Right lobe of liver (tissue), 6 donors: Measurements from ENCODE around the gene CEP63. TPM values are rescaled to one million over a fixed set of nuclear protein-coding genes. Genes with fewer than 3 reads are reported as not detected.
A peak's percentile ranks its signal among the peaks of the same experiment; 100 is the strongest.

Source experiments
- ATAC-seq, 4 donors: fragments of 200-7000 bp; cut with Tn5 transposase; one replicate each; pipeline ENCODE4 v1.9.1; 2020; ENCODE audit warnings: mild to moderate bottlenecking in 4 of 4, moderate library complexity in 4 of 4
- DNase-seq, 3 donors: peaks; one replicate each; pipeline ENCODE4 v3.0.0-alpha.2; 2020
- H3K27ac ChIP-seq, 3 donors: fragments of 200-600 bp; one replicate each; pipeline ENCODE4 v1.8.0; 2022
- H3K27me3 ChIP-seq, 2 donors: fragments of 200-600 bp; one replicate each; pipeline ENCODE4 v1.8.0; 2022
- H3K36me3 ChIP-seq, 4 donors: fragments of 200-600 bp; sonication (generic) in 1 of 4; one replicate each; pipeline versions ENCODE4 v1.5.1 to v1.8.0; 2017 to 2022; ENCODE audit warnings: control low read depth in 1 of 4
- H3K4me1 ChIP-seq, 4 donors: fragments of 200-600 bp; sonication (generic) in 1 of 4; one replicate each; pipeline versions ENCODE4 v1.5.1 to v1.8.0; 2017 to 2022; ENCODE audit warnings: control low read depth in 1 of 4
- H3K4me3 ChIP-seq, 3 donors: fragments of 200-600 bp; one replicate each; pipeline ENCODE4 v1.8.0; 2022
- H3K9me3 ChIP-seq, 4 donors: fragments of 200-600 bp; sonication (generic) in 1 of 4; one replicate each; pipeline versions ENCODE4 v1.5.1 to v1.8.0; 2017 to 2022; ENCODE audit warnings: control low read depth in 1 of 4
- POLR2A ChIP-seq: fragments of 450-650 bp; IDR thresholded peaks from one replicate; pipeline ENCODE4 v1.6.1; 2017; ENCODE audit warnings: antibody characterized with exemption, mild to moderate bottlenecking
- WGBS: methylation state at CpG from one replicate; pipeline ENCODE4 v1.1.6; 2018; ENCODE audit warnings: low coverage, low lambda C conversion rate; ENCODE audit not compliant: insufficient coverage; ENCODE audit errors: missing lambda C conversion rate; 5-methylcytosine and 5-hydroxymethylcytosine counted together
- intact Hi-C, 2 donors: fragments of 100-400 bp; cut with DNase I; formaldehyde crosslinking; loops; one replicate each; pipeline versions ENCODE4 v1.11.2 to v1.14.1; 2022
- total RNA-seq, 6 experiments: library from RNA; depleted of rRNA in 2 of 6; stranded (reverse); fragments of >200 nt in 2 of 6; fragmentation: NEBNext Ultra II Directional in 3 of 6; extraction: Animal tissue kit (Norgen Biotek cat#: 25700) in 3 of 6; gene quantifications; one replicate each; pipeline versions ENCODE4 v1.1.0 to v1.2.4, GENCODE V29; 2016 to 2023
- TF ChIP-seq, protein P1 (sequence below), 4 donors: fragments of 200-600 bp in 3 of 4; fragments of 450-650 bp in 1 of 4; IDR thresholded peaks; one replicate each; pipeline versions ENCODE4 v1.5.1 to v1.8.0; 2016 to 2022; ENCODE audit warnings: antibody characterized with exemption in 4 of 4, mild to moderate bottlenecking in 2 of 4
- donor health status: DM: no; HTN: yes; CAD: no.
- donor health status: DM: no; HTN: no; CAD: no.
- donor health status: DM: no; HTN: no; CAD: no.
- donor health status: DM: no; HTN: yes; CAD: no.
- donor health status: DM: no; HTN: yes; CAD: no.

Gene CEP63
- total RNA-seq, 6 experiments from 2014 or later: 8.7 to 14.4 (median 9.1) TPM

DNA sequence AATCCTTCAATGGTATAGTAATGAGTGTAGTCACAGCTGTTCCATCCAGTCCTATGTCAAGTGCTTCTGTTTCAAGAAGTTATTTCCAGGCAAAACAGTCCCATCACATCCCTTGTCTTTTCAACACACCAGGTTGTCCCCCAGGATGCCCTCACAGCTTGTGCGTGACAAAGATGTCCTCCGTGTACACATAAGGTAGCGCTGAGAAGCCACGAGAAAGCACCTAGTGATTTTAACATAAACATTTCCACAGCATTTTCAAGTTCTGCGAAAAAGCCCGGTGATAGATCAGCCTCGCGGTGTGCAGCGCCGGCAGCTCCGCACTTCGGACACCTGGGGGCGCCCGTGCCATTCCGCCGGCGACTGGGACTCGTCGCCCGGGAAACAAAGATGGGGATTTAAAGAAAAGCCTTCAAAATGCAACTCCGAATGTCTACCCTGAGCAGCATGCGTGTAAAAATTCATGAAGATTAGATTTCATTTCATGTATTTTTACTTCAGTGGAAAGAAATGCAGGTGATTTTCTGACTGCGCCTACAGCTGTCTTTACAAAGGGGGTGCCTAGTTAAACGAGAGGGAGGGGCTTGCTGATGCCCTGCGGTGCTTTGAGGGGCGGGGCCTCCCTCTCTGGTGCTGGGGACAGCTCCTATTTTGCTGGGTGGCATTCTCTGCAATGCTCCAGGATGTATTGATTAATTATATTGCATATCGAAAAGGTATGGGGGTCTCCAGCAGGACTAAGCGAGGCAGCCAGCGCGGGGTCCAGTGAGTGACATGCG, 115.0 kb downstream of the CEP63 start:
- ATAC-seq: peak; percentile 69 to 86 (median 82)

DNA sequence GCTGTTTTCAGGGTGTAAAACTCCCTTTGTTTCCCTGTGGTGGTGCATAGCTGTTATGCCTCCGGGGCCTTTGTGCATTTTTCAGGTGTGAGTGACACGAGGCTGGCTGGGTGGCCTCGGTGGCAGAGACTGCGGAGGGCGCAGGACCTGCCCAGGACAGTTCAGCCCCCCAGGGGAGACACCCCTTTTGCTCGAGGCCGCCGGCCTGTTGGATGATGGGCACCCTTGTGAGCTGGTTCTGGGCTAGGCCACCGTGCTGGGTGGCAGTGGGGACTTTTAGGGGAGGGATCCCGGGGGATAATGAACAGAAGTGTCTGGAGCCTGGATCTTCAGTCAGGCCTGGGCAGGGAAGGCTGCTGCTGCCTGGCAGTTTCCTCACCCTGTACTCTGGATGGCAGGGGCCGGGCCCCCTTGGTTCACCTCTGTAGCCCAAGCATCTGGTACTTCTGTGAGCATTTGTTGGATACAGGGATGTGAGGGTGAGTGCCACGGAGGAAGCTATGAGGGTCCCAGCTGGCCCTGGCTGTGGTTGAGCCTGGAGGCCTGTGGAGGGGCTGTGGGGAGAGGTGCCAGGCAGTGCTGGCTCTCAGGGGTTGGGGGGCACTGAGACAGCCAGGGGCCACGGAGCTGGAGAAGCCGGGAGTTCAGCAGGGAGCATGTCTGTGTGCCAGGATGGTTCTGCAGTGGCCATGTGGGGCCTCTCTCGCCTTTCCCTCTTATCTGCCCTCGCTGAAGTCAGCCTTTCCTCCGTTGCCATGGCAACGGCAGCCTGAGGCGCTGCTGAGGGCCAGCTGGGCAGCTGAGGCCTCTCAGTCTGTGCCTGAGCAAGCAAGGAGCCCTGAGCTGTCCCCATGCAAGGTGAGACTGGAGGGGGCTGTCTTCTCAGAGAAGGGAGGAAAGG, 115.9 kb downstream of the CEP63 start:
- TF ChIP-seq, protein P1, sequence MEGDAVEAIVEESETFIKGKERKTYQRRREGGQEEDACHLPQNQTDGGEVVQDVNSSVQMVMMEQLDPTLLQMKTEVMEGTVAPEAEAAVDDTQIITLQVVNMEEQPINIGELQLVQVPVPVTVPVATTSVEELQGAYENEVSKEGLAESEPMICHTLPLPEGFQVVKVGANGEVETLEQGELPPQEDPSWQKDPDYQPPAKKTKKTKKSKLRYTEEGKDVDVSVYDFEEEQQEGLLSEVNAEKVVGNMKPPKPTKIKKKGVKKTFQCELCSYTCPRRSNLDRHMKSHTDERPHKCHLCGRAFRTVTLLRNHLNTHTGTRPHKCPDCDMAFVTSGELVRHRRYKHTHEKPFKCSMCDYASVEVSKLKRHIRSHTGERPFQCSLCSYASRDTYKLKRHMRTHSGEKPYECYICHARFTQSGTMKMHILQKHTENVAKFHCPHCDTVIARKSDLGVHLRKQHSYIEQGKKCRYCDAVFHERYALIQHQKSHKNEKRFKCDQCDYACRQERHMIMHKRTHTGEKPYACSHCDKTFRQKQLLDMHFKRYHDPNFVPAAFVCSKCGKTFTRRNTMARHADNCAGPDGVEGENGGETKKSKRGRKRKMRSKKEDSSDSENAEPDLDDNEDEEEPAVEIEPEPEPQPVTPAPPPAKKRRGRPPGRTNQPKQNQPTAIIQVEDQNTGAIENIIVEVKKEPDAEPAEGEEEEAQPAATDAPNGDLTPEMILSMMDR (IDR thresholded peaks at IDR 0.05): no peak
- no peak for TF ChIP-seq POLR2A
- Histone ChIP-seq H3K9me3 (no peaks in the 10 kb centered on the region), H3K27me3 (no peaks in the 10 kb centered on the region), H3K4me1 (no peaks in the 10 kb centered on the region), H3K36me3 (no peaks in the 10 kb centered on the region), H3K4me3 (no peak overlapping the region), H3K27ac (no peak overlapping the region)
- ATAC-seq (no peak), DNase-seq (peak in 1 of 3 donors; percentile 39)
- no CpG with 5 or more reads among the region's 19 CpGs for WGBS
- intact Hi-C loops: loop anchor here (5.0 to 10.0 kb wide), 2 partner anchors 153 to 1296 kb away; no protein-coding TSS in a partner anchor

More for the DNA sequence above, 115.0 kb downstream of the CEP63 start:
- intact Hi-C loops: loop anchor here (5.0 to 10.0 kb wide), 2 partner anchors 154 to 1296 kb away; no protein-coding TSS in a partner anchor
- Histone ChIP-seq H3K4me1 (no peaks in the 10 kb centered on the region), H3K9me3 (no peaks in the 10 kb centered on the region), H3K36me3 (no peaks in the 10 kb centered on the region), H3K4me3 (no peak overlapping the region), H3K27ac (no peak overlapping the region), H3K27me3 (no peaks in the 10 kb centered on the region)
- DNase-seq: peak; percentile 67 to 78 (median 75)
- TF ChIP-seq, protein P1 (IDR thresholded peaks at IDR 0.05): peak; percentile 80 to 97 (median 96)
- no peak for TF ChIP-seq POLR2A
- WGBS: 4% methylated on average over 28 of the region's 31 CpGs

DNA sequence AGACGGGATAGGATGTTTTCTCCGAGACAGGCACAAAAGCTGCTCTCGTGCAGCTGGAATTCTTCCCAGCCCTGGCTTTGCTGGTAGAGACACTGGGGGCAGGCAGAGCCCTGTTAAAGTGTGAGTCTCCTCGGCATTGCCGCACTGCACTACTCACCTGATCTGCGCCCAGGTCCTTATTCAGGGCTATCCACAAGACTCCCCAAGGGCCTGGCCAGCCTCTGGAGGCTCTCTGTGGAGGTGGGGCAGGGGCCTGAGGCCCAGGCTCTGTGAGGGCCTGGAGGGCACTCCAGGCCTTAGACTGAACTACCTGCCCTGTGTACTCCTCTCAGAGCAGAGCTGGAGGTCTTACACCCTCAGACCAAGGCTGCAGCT, 116.6 kb downstream of the CEP63 start:
- H3K4me1 ChIP-seq: no peaks in the 10 kb centered on the region
- DNase-seq (no peak), ATAC-seq (no peak)
- H3K27me3 ChIP-seq: no peaks in the 10 kb centered on the region
- TF ChIP-seq, protein P1 (IDR thresholded peaks at IDR 0.05): no peak
- no peak for TF ChIP-seq POLR2A
- no peaks in the 10 kb centered on the region for H3K36me3 ChIP-seq
- no CpG with 5 or more reads among the region's 6 CpGs for WGBS
- intact Hi-C loops: loop anchor here (5.0 to 10.0 kb wide), 2 partner anchors 152 to 1295 kb away; no protein-coding TSS in a partner anchor
- H3K9me3 ChIP-seq: no peaks in the 10 kb centered on the region
- H3K4me3 ChIP-seq: no peak overlapping the region
- H3K27ac ChIP-seq: no peak overlapping the region

DNA sequence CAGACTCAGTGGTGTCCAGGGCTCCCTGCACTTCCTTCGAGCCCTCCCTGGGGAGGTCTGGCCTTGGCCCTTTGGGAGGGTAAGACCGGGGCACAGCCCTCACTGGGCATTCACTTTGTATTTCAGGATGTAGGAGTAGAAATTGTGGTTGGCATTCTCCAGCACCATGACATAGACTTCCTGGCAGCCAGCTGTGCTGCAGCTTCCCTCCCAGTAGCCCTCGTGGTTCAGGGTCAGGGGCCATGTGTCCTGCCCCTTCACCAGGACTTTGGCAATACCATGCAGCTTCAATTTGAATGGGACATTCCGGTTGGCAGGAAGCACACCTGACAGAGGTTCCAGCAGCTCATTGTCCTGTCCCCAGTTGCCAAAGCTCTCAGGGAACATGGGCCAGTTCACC, 117.6 kb downstream of the CEP63 start:
- intact Hi-C loops: loop anchor here (5.0 to 10.0 kb wide), 2 partner anchors 151 to 1294 kb away; no protein-coding TSS in a partner anchor
- no peak for DNase-seq
- H3K27me3 ChIP-seq: no peaks in the 10 kb centered on the region
- TF ChIP-seq, protein P1 (IDR thresholded peaks at IDR 0.05): no peak
- no peak for TF ChIP-seq POLR2A
- peak in 1 of 4 donors; percentile 9 for ATAC-seq
- no peak overlapping the region for H3K4me3 ChIP-seq
- H3K9me3 ChIP-seq: no peaks in the 10 kb centered on the region
- no peak overlapping the region for H3K27ac ChIP-seq
- WGBS: 30% methylated on average over 2 of the region's 4 CpGs
- H3K4me1 ChIP-seq: no peaks in the 10 kb centered on the region
- no peaks in the 10 kb centered on the region for H3K36me3 ChIP-seq
